GM19035 (cell line): ENCODE data around the gene ZNF385B.
"Not testable (repeated sequence)": the region's sequence is repeated elsewhere in the genome, so short reads cannot be mapped to it uniquely, and the experiment has no call there.

Experiments
- ATAC-seq: cut with Tn5 transposase; IDR thresholded peaks from one replicate; pipeline ENCODE4 v1.9.1; 2021; ENCODE audit not compliant: unreplicated experiment

Gene ZNF385B

DNA sequence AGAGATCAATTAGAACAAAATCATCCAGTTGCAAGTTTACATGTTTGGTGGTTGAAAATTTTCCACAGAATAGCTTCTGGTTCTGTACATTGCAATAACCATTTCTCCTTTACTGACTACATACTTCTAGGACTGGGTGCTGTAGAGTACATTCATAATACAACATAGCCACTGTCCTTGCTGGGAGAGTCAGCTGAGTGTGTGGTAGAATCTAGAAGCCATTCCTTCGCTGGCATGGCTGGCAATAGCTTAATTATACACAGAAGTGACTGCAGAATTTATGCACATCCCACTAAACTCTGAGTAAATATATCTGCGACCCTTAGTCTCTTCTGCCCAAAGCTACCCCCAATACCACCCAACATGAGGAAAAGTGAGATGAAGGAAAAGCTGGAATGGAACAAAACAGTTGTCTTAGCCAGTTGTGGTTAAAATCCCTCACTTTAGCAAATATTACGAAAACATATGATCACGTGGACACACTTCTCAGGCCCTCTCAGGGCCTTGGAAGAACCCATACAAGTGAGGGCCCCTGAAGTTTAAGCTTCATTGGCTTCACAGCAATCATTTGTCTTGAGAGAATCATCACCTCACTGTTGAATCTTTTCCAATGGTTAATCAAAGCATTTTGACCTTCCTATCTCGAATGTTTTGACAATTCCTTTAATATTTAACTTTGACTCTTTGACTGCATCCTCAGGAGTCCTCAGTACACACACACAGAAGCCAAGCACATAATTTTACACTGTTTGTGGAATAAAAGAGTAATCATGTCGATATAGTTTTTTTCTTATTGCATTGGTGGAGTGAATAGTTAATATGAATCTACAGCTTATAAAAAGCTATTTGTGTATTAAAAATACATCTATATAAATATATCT lies 225.1 kb downstream of the ZNF385B start:
- ATAC-seq: no peak

DNA sequence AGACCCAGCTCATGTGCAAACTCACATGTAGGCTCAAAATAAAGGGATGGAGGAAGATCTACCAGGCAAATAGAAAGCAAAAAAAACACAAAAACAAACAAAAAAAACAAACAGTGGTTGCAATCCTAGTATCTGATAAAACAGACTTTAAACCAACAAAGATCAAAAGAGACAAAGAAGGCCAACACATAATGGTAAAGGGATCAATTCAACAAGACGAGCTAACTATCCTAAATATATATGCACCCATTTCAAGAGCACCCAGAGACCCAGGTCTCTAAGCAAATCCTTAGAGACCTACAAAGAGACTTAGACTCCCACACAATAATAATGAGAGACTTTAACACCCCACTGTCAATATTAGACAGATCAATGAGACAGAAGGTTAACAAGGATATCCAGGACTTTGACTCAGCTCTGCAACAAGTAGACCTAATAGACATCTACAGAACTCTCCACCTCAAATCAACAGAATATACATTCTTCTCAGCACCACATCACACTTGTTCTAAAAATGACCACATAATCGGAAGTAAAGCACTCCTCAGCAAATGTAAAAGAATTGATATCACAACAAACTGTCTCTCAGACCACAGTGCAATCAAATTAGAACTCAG lies 229.5 kb downstream of the ZNF385B start:
- not testable (repeated sequence) for ATAC-seq

DNA sequence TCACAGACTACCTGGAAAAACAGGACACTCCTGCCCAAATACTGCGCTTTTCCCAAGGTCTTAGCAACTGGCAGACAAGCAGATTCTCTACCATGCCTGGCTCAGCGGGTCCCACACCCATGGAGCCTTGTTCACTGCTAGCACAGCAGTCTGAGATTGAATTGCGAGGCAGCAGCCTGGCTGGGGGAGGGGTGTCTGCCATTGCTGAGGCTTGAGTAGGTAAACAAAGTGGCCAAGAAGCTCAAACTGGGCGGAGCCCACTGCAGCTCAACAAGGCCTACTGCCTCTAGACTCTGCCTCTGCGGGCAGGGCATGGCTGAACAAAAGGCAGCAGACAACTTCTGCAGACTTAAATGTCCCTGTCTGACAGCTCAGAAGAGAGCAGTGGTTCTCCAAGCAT lies 231.6 kb downstream of the ZNF385B start:
- not testable (repeated sequence) for ATAC-seq

DNA sequence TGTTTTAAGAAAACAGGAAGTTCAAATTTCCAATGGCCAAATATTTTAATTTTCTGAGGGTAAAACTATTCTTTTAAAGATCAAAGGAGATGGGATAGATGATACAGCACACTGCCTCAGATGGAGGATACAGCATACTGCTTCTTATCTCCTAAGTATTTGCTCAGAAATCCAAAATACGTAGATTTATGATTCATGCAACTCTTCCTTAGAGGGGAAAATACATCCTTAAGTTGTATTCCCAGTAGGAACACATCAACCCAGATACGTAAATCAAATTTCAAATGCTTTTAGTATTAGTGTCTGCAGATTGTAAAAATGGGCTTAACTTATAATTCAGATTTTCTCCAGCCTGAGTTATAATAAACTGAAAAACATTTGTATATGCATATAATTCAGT lies 235.2 kb downstream of the ZNF385B start:
- ATAC-seq: no peak

DNA sequence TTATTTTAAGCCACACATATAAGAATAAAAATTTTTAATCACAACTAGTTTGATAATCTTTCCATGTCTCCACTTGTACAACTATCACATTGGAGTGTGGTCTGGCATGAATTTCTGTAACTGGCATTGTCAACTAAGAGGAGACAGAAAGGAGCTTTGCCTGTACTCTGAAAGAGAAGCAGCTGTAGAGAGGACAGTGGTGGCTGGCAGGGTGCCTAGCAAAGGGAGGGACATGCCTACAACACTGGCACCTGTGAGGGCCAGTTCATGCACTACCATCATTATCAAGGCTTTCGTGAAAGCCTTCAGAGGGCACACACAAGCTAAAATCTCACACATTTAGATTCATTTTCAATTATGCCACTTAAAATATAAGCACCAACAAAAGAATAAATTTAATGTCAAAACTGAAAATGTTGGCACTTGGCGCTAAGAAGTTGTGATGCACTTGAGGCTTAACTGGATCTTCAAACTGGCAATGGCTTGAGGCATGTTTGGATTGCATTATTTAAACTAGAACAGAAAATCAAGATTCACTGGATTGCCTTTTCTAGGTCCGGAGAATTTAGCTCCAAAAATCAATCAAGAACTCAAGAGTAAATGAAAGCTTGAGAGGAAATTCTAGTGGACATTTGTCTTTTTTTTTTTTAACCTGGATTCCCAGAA lies 238.6 kb downstream of the ZNF385B start:
- no peak for ATAC-seq

DNA sequence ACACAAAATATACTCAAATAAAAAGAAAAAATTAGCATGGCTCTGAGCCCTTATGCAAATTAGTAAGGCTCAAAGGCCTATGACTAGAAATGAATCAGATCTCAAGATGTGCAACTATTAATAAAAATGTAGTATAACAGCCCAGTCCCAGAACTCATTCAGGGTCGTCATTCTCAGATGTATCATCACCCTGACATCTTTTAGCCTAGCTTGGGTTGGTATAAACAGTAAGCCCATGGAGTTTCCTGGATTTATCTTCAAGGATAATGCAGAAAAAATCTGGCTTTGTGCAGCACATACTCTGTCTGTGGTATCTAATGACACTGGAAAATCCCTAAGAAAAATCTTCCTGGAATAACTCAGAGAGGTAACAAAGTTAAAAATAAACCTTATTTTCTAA lies 239.3 kb downstream of the ZNF385B start:
- ATAC-seq: no peak

DNA sequence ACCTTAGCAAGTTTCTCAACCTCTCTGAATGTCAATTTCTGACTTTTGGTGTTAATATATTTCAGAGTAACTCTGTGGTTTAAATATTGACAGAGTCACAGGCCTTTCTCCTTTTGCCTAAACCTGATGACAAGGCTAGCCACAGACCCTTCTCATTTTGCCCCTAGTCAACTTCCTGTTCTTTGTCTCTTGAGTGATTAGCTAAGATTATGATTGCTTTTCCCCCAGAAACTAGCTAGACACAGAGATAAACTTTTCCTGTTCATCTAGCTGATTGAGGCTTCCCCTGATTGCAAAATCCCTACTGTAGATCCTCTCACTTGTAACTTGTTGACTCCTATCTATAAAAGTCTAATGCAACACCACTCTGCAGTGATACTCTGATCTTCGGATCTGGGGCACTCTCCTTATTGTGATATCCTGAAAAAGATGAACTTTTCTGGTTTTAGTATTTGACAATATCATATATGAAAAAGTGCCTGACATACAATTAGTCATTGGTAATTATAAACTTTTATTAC lies 241.4 kb downstream of the ZNF385B start:
- no peak for ATAC-seq

DNA sequence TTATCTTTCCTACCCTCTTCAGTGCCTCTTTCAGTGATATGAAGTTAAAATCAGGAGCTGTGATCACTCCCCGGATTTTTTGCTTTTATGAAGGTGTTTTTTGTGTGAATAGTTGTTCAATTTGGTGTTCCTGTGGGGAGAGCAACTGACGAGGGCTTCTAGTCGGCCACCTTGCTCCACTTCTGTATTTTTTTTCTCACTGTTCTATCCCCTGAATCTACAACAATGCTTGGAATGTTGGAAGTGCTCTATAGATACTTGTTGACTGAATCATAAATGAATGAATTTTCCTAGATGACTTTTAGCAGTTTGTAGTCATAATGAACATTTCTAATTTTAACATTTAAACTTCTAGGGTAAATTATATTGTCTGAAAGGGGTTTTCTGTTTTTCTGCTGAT lies 247.3 kb downstream of the ZNF385B start:
- no peak for ATAC-seq

DNA sequence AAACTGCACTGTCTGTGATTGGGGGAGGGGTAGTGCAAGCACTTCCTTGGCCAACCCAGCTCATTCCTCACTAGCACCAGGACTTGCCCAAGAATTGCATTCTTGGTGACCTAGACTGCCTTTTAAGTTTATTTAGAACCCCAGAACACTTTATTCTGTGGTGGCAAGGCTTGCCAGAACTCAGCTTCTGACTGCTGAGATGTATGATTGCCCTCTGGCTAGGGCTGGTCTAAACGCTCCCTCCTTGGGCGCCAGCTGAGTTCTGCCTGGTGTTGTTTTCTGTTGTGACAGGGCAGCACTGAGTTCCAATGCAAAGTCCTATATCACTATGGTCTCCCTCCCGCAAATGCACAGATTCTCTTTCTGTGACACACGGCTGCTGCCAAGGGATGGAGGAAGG lies 247.7 kb downstream of the ZNF385B start:
- ATAC-seq: no peak

DNA sequence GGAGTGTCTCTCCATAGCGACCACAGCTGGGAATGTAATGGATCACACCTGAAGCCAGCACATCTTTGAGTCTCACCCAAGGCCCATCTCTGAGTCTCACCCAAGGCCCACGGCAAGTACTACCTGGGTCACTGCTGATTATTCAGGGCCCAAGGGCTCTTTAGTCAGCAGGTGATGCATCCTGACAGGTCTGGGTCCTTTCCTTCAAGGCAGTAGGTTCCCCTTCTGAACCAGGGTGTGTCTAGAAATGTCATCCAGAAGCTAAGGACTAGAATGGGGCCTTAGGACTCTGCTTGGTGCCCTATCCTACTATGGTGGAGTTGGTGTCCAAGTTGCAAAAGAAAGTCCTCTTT lies 248.1 kb downstream of the ZNF385B start:
- ATAC-seq: no peak

DNA sequence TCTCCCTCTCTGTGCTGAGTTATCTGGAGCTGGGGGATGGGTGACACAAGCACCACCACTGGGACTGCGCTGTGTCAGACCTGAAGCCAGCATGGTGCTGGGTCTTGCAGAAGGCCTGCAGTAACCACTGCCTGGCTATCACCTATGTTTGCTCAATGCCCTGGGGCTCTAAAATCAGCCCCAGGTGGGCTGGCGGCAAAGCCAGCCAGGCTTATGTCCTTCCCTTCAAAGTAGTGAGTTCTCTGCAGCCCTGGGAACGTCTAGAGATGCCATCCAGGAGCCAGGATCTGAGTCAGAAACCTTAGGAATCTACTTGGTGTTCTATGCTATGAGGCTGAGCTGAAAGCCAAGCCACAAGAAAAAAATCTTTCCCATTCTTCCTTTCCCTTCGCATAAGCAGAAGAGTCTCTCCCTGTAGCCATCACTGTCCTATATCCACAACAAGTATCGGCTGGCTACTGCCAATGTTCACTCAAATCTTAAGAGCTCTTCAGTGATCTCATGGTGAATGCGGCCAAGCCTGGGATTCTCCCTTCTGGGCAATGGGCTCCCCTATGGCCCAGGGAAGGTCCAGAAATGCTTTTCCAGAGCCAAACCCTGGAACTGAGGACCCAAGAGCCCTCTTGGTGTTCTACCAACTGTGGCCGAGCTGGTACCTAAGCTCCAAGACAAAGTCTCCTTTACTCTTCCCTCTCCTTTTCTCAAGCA lies 248.7 kb downstream of the ZNF385B start:
- ATAC-seq: no peak

DNA sequence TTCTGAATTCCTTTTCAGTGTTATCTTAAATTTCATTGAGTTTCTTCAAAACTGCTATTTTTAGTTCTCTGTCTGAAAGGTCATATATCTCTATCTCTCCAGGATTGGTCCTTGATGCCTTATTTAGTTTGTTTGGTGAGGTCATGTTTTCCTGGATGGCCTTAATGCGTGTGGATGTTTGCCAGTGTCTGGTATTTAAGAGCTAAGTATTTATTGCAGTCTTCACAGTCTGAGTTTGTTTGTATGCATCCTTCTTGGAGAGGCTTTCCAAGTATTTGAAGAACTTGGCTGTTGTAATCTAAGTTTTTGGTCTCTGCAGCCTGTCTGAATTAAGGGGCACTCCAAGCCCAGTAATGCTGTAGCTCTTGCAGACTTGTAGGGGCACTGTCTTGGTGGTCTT lies 249.3 kb downstream of the ZNF385B start:
- ATAC-seq: no peak

DNA sequence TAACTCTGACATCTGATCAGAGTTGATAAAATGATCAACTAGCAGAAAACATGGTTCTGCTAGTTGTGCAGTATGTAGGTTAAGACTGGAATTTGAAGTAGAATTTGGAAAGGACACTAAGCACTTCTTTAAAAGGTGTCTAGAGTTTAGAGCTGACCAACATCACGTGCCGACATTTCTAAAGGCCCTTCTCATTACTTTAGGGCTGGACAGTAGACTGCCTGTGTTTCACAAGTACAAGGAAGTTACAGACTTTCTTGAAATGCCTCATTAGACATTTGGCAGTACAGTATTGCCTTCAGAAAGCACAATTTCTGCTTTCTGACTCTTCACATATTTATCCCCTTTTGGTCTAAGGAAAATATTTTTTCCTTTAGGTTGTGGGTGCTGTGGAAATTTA lies 255.3 kb downstream of the ZNF385B start:
- no peak for ATAC-seq

DNA sequence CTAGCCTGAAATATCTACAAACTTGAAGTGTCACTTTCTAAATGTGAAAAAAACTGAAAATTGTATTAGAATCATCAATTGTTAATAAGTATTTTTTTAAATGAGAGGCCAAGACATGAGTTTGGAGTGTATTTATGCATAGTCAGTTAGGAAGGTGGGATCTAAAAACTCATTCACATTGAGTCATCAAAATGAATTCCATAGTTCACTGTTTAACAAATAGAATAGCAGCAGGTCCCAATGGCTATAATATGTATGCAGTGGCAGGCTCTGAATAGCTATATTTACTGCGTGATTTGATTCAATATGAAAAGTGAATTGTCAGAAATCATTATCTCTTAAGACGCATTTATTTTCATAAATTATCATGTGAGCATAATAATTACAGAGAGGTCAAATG lies 256.1 kb downstream of the ZNF385B start:
- ATAC-seq: no peak

DNA sequence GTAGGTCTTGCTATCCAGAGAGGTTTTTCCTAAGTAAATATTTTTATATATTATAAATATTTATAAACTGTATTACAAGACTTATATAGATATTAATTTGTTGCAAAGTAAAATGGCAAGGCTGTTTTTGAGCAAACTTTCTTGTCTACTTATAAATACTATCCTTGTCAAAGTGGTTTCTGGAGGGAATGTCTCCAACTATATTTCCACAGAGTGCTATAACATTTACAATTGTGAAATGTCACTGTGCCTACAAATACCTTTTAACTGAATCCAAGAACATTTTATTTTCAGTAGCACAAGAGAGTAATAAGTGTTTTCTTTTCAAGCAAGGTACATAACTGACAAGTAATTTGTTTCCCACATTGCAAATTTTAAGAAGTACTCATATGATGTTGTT lies 256.8 kb downstream of the ZNF385B start:
- ATAC-seq: no peak

DNA sequence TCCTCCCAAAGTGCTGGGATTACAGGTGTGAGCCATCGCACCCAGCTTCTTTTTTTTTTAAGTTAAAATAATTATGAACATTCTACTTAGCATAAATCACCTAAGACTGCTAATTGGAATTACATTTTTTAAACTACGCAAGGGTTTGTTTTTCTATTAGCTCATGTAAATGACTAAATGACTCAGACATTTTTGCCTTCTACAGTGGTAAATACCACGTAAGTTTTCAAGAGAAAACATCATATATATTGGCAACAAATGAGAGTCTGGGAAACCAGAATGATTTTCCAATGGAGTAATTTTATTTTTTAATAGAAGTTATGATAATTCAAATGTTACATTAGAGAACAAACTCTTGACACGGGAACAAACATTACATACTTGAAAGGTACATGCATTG lies 259.0 kb downstream of the ZNF385B start:
- no peak for ATAC-seq

DNA sequence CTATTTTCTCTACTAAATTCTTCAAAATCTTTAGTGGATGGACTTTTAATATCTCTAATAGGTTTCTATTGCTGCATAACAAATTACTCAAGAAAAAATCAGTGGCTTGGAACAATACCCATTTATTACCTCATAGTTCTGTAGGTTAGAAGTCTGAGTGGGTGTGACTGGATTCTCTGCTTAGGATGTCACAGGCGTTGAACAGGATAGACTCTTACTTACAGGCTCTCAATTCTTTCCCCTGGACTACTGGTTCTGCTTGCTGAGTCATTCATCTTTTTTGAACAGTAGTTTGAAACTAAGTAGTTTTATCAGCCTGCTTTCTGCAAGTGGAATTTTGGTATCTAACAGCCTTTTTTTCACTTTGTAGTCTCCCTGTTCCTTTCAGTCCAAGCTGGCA lies 265.4 kb downstream of the ZNF385B start:
- no peak for ATAC-seq

DNA sequence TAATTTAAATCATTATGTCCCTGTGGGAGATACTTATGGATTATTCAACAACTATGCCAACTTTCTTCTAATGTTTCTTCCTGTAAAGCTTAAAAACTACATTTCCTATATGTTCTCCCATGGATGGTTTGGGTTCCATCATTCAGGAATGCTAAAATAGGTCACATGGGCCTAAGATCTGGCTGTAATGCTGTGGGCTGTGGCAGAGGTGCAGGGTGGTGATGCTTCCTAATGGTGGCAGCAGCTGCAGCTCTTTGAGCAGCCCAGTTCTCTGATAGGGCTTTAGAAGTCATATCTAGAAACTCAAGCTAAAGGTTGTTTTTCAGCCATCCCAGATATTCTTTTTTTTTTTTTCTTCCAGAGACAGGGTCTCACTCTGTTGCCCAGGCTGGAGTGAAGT lies 266.1 kb downstream of the ZNF385B start:
- ATAC-seq: no peak

DNA sequence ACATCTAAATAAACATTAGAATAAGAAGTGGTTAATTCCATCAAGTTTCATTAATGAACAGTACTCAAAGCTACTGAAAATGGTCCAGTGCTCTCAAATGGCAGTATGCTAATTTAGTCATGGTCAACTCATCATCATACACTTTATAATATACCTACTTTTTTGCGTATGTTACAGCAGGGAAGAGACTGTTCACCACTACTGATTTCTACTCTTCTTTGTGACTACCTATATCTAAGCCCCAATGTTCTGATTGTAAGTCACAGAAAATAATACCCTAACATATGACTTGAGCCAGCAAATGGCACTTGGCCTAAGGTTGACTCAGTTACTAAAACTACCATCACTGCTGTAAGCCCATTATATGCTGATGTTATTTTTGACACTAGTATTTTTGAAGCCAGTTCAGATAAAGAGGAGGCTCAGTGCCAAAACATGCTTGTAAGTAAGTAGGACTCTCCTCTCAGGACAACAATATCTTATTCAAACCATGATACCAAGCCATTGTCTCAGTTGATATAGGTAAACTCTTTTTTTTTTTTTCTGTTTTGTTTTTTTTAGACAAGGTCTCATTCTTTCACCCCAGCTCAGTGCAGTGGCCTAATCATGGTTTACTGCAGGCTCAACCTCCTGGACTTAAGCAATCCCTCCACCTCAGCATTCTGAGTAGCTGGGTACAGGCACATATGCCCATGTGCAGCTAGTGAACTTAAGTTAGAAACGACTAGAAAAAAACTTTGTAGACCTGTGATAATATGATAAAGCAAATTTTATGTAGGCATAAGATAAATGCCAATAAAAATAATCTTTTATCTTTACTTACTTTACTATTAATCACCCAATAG lies 266.9 kb downstream of the ZNF385B start:
- ATAC-seq: no peak

DNA sequence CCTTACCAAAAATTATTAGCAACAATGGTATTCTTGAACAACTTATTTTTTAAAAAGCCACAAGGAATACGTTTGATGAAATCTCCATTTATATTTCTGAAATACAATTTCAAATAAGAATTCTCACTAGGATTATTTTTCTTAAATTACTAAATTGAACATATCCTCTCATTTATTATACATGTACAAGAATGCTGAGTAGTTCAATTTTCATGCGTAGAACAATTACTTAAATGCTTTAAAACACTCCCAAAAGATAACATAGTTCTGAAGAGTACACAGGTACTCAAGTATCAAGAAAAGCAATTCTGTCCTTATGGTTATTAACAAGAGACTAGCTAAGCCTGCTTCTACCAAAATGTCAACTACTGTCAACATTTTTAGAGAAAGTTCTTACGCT lies 268.1 kb downstream of the ZNF385B start:
- no peak for ATAC-seq
